Thyroid gland (tissue), 4 donors: ENCODE results near the gene UVSSA. TPM values are rescaled to one million over a fixed set of nuclear protein-coding genes. Genes with fewer than 3 reads are reported as not detected.
"Not testable (repeated sequence)": the region's sequence is repeated elsewhere in the genome, so short reads cannot be mapped to it uniquely, and the experiment has no call there.

Experiments used
- DNase-seq, 2 donors: peaks; one replicate each; pipeline ENCODE4 v3.0.0-alpha.2; 2019
- H3K27ac ChIP-seq, 3 donors: fragments of 200-600 bp; sonication (generic); 1 replicate in 2 of 3; 2 replicates in 1 of 3; pipeline ENCODE4 v1.5.1; 2016 to 2019; ENCODE audit warnings: mild to moderate bottlenecking in 1 of 3, moderate library complexity in 1 of 3
- H3K27me3 ChIP-seq: fragments of 200-600 bp; sonication (generic); one replicate; pipeline ENCODE4 v1.5.1; 2019
- H3K36me3 ChIP-seq, 2 donors: fragments of 200-600 bp; sonication (generic); one replicate each; pipeline ENCODE4 v1.5.1; 2016 to 2019
- H3K4me1 ChIP-seq, 2 donors: fragments of 200-600 bp; sonication (generic); one replicate each; pipeline ENCODE4 v1.5.1; 2017 to 2019
- H3K4me3 ChIP-seq, 3 donors: fragments of 200-600 bp; sonication (generic); replicated peaks in 1 of 3; 1 replicate in 2 of 3; 2 replicates in 1 of 3; pipeline ENCODE4 v1.5.1; 2016; ENCODE audit warnings: mild to moderate bottlenecking in 1 of 3
- H3K9me3 ChIP-seq: fragments of 200-600 bp; sonication (generic); one replicate; pipeline ENCODE4 v1.5.1; 2017
- CTCF ChIP-seq, 6 experiments: fragments of 200-600 bp in 3 of 6; fragments of 450-650 bp in 3 of 6; sonication (generic) in 3 of 6; IDR thresholded peaks; one replicate each; pipeline ENCODE4 v1.5.1; 2016 to 2019; ENCODE audit warnings: antibody characterized with exemption in 6 of 6, mild to moderate bottlenecking in 2 of 6, inconsistent platforms in 1 of 6, moderate library complexity in 1 of 6
- POLR2A ChIP-seq, 2 donors: fragments of 450-650 bp; IDR thresholded peaks; one replicate each; pipeline ENCODE4 v1.6.1; 2017; ENCODE audit warnings: antibody characterized with exemption in 2 of 2, mild to moderate bottlenecking in 2 of 2, moderate library complexity in 1 of 2
- WGBS, 2 donors: methylation state at CpG; one replicate each; pipeline ENCODE4 v1.1.5; 2017; 5-methylcytosine and 5-hydroxymethylcytosine counted together
- intact Hi-C: fragments of 100-400 bp; cut with DNase I; formaldehyde crosslinking; loops from one replicate; pipeline ENCODE4 v1.15.1; 2023
- total RNA-seq, 4 donors: library from RNA; depleted of rRNA; stranded (reverse); fragments of >200 nt; gene quantifications; one replicate each; pipeline ENCODE4 v1.2.3, GENCODE V29; 2016

UVSSA gene
- total RNA-seq, 4 donors from 2014 or later: 16.7 to 38.7 (median 27.7) TPM

DNA sequence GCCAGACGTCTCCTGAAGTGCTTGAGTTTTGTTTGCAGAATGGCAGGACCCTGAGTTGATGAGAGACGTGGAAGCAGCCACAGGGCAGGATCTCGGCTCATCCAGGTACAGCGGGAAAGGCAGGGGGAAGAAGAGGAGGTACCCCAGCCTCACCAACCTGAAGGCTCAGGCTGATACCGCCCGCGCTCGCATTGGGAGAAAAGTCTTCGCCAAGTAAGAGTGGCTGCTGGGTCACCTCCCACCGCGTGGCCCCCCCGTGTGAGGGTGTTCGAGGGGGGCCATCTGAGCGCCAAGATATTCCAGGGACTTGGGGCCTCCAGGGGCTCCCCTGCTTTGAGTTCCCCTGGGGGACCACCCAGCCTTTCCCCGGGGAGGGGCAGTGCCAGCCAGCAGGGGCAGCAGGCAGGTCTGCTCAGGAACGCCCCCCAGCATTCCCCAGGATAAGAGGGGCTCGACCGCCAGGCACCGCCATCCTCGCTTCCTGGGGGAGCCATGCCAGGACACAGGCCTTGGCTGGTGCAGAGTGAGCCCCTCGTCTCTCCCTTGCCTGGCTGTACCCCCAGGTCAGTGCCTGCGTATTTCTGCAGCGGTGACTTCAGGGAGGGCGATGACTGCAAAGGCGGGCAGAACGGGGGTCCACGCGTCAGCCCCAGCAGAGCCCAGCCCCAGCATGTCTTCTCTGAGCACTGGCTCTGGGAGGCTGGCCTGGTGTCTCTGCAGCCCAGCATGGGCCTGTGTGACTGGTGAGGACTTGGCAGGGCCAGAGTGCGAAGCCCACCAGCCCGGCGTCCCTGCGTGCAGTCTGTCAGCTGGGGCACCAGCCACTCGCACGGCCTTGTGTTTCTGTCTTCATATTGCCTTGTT lies 37.0 kb downstream of the UVSSA start:
- WGBS, 2 donors: 95 to 97% methylated on average over 15 to 28 of the region's 34 CpGs
- no peaks in the 10 kb centered on the region for H3K4me1 ChIP-seq
- H3K4me3 ChIP-seq: no peak overlapping the region
- DNase-seq: no peak
- H3K27me3 ChIP-seq: no peaks in the 10 kb centered on the region
- H3K36me3 ChIP-seq: peaks cover 5 to 13% of the 10 kb centered on the region in 2 donors
- TF ChIP-seq CTCF (IDR thresholded peaks at IDR 0.05): no peak
- TF ChIP-seq POLR2A (IDR thresholded peaks at IDR 0.05): no peak
- intact Hi-C loops: no loop called here
- no peaks in the 10 kb centered on the region for H3K9me3 ChIP-seq
- no peak overlapping the region for H3K27ac ChIP-seq

DNA sequence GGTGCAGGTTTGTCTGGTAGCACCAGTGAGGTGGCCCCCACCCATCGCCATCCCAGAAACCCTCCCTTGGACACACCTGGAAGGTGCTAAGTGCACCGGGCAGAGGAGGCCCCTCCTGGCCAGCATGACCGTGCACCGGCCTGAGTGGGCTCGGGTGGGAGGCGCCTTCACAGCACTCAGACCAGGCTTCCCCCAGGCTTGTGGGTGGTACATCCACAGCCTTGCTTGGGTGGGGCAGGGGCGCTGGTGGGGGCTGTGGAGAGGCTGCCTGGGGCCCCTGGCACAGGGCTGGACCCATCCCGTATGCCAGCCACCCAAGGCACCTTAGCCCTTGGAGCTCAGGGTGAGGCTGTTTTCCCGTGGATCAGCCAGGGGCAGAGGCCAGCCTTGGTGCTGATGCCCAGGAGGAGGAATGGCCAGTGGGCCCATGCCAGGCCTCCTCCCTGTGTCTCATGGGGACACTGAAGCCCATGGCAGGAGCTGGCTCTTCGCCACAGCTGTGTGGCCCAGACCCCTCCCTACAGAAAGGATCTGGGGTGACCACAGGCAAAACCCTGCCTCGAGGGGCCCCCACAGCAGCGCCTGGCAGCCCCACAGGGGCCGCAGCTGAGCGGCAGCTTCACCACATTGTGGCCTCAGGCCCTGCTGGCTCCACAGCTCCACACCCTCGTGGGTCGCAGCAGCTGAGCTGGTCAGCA lies 37.8 kb downstream of the UVSSA start:
- Histone ChIP-seq H3K4me3 (no peak overlapping the region), H3K27me3 (no peaks in the 10 kb centered on the region), H3K4me1 (no peaks in the 10 kb centered on the region), H3K27ac (no peak overlapping the region), H3K9me3 (no peaks in the 10 kb centered on the region), H3K36me3 (peaks cover 5 to 13% of the 10 kb centered on the region in 2 donors)
- WGBS, 2 donors: 90 to 92% methylated on average over 2 to 4 of the region's 16 CpGs
- DNase-seq: no peak
- no peak for TF ChIP-seq POLR2A (IDR thresholded peaks at IDR 0.05)
- intact Hi-C loops: no loop called here

- H3K36me3 ChIP-seq: peaks cover 5 to 13% of the 10 kb centered on the region in 2 donors
- no peak overlapping the region for H3K4me3 ChIP-seq
- 94% methylated on average over 20 to 26 of the region's 44 CpGs for WGBS, 2 donors
- no peaks in the 10 kb centered on the region for H3K27me3 ChIP-seq
- no peak overlapping the region for H3K27ac ChIP-seq
- intact Hi-C loops: no loop called here
- no peak for TF ChIP-seq CTCF (IDR thresholded peaks at IDR 0.05)
- TF ChIP-seq POLR2A (IDR thresholded peaks at IDR 0.05): no peak
- no peak for DNase-seq
- H3K9me3 ChIP-seq: no peaks in the 10 kb centered on the region
- no peaks in the 10 kb centered on the region for H3K4me1 ChIP-seq
These were observed 38.6 kb downstream of the UVSSA start for GRCh38 chr4:1385373-1386340.

DNA sequence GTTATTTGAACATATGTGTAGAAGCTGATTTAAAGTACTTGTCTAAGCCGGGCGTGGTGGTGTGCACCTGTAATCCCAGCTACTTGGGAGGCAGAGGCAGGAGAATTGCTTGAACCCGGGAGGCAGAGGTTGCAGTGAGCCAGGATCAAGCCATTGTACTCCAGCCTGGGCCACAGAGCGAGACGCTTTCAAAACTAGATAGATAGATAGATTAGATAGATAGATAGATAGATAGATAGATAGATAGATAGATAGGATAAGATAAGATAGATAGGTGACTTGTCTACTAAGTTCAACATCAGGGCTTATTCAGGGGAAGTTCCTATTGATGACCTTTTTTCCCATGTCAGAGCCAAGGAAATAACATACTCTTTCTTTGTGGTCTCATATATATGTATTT lies 46.4 kb downstream of the UVSSA start:
- intact Hi-C loops, H3K27ac ChIP-seq, DNase-seq, H3K36me3 ChIP-seq, H3K4me1 ChIP-seq, H3K27me3 ChIP-seq, H3K4me3 ChIP-seq, H3K9me3 ChIP-seq: not testable (repeated sequence)
- 96 to 97% methylated on average over 5 of the region's 5 CpGs for WGBS, 2 donors

DNA sequence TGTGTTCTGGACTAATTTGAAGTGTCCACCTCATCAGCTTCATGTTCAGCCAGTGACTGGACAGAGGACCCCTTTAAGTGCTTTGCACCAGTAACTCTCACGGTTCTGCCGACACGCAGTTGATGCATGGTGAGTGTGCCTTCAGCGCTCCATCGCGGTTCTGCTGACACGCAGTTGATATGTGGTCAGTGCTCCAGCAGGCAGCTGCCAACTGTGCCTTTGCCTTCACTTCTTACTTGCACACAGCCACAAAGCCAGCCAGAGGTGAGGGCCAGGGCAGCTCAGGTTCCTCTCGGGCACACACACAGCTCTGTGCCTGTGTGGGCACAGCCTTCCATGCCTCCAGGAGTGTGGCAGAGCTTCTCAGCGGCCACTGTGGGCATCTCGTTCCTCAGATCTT lies 46.9 kb downstream of the UVSSA start:
- intact Hi-C loops: no loop called here
- H3K36me3 ChIP-seq: peaks cover 0 to 7% of the 10 kb centered on the region in 2 donors
- H3K4me1 ChIP-seq: no peaks in the 10 kb centered on the region
- H3K27ac ChIP-seq: no peak overlapping the region
- TF ChIP-seq CTCF (IDR thresholded peaks at IDR 0.05): no peak
- no peak for TF ChIP-seq POLR2A (IDR thresholded peaks at IDR 0.05)
- 94 to 100% methylated on average over 10 of the region's 10 CpGs for WGBS, 2 donors
- no peaks in the 10 kb centered on the region for H3K27me3 ChIP-seq
- no peaks in the 10 kb centered on the region for H3K9me3 ChIP-seq
- no peak for DNase-seq
- H3K4me3 ChIP-seq: no peak overlapping the region

DNA sequence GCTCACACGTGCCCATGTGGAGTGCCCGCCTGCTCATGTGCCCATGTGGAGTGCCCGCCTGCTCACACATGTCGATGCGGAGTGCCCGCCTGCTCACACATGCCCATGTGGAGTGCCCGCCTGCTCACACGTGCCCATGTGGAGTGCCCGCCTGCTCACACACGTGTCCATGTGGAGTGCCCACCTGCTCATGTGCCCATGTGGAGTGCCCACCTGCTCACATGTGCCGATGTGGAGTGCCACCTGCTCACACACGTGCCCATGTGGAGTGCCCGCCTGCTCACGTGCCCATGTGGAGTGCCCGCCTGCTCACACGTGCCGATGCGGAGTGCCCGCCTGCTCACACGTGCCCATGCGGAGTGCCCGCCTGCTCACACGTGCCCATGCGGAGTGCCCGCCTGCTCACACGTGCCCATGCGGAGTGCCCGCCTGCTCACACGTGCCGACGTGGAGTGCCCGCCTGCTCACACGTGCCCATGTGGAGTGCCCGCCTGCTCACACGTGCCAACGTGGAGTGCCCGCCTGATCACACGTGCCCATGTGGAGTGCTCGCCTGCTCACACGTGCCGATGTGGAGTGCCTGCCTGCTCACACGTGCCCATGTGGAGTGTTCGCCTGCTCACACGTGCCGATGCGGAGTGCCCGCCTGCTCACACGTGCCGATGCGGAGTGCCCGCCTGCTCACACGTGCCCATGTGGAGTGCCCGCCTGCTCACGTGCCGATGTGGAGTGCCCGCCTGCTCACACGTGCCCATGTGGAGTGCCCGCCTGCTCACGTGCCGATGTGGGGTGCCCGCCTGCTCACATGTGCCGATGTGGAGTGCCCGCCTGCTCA lies 47.8 kb downstream of the UVSSA start:
- DNase-seq, H3K36me3 ChIP-seq, H3K27me3 ChIP-seq, H3K4me1 ChIP-seq, H3K4me3 ChIP-seq, intact Hi-C loops, H3K27ac ChIP-seq, H3K9me3 ChIP-seq: not testable (repeated sequence)
- WGBS, 2 donors: 86 to 94% methylated on average over 3 to 26 of the region's 63 CpGs

- H3K36me3 ChIP-seq, H3K27me3 ChIP-seq, intact Hi-C loops, H3K4me3 ChIP-seq, H3K27ac ChIP-seq, DNase-seq, H3K4me1 ChIP-seq, H3K9me3 ChIP-seq: not testable (repeated sequence)
- WGBS, 2 donors: 96 to 97% methylated on average over 14 to 26 of the region's 26 CpGs
These were observed 48.4 kb downstream of the UVSSA start for GRCh38 chr4:1395389-1395820.
